ENCODE data around the gene ZFP3.
"Not testable (repeated sequence)": the region's sequence is repeated elsewhere in the genome, so short reads cannot be mapped to it uniquely, and the experiment has no call there.

The ZFP3 gene

GRCh38 chr17:5126719-5127488 lies 48.6 kb downstream of the ZFP3 start:
- TF ChIP-seq POU2F2 (IDR thresholded peaks at IDR 0.05; ENCODE audit: low read depth, low read length) (no peak), POLR2A (IDR thresholded peaks at IDR 0.05; ENCODE audit: low read depth, low read length) (no peak), PAX5 (IDR thresholded peaks at IDR 0.05; ENCODE audit: insufficient read depth, low read length, severe bottlenecking) (no peak), SPI1 (IDR thresholded peaks at IDR 0.05; ENCODE audit: low read depth, low read length) (no peak)
- DNase-seq (ENCODE audit: insufficient read length, low spot score) (no peak), FAIRE-seq (no peak)

- FAIRE-seq, result no peak
Observed at GRCh38 chr17:5127910-5128309, 49.6 kb downstream of the ZFP3 start.

GRCh38 chr17:5128387-5128786 lies 50.1 kb downstream of the ZFP3 start:
- FAIRE-seq; DNase-seq (ENCODE audit: insufficient read length, low spot score): not testable (repeated sequence)

More at GRCh38 chr17:5127910-5128309, 49.6 kb downstream of the ZFP3 start:
- TF ChIP-seq POLR2AphosphoS5 (IDR thresholded peaks at IDR 0.05; ENCODE audit: low read depth, low read length) (no peak), TAF1 (IDR thresholded peaks at IDR 0.05; ENCODE audit: low read depth, low read length) (no peak), POU2F2 (IDR thresholded peaks at IDR 0.05; ENCODE audit: low read depth, low read length) (no peak), POLR2A (IDR thresholded peaks at IDR 0.05; ENCODE audit: low read depth, low read length) (no peak), SPI1 (IDR thresholded peaks at IDR 0.05; ENCODE audit: low read depth, low read length) (no peak), PAX5 (IDR thresholded peaks at IDR 0.05; ENCODE audit: insufficient read depth, low read length, severe bottlenecking) (no peak)
- no peak for DNase-seq (ENCODE audit: insufficient read length, low spot score)

GRCh38 chr17:5128905-5129535 lies 50.8 kb downstream of the ZFP3 start:
- TF ChIP-seq TAF1 (IDR thresholded peaks at IDR 0.05; ENCODE audit: low read depth, low read length) (no peak), POLR2A (IDR thresholded peaks at IDR 0.05; ENCODE audit: low read depth, low read length) (no peak), POU2F2 (IDR thresholded peaks at IDR 0.05; ENCODE audit: low read depth, low read length) (no peak), SPI1 (IDR thresholded peaks at IDR 0.05; ENCODE audit: low read depth, low read length) (no peak), PAX5 (IDR thresholded peaks at IDR 0.05; ENCODE audit: insufficient read depth, low read length, severe bottlenecking) (no peak), POLR2AphosphoS5 (IDR thresholded peaks at IDR 0.05; ENCODE audit: low read depth, low read length) (no peak)
- DNase-seq (ENCODE audit: insufficient read length, low spot score) (no peak), FAIRE-seq (no peak)

- DNase-seq (ENCODE audit: insufficient read length, low spot score); FAIRE-seq: not testable (repeated sequence)
Observed at GRCh38 chr17:5129770-5130169, 51.5 kb downstream of the ZFP3 start.

- not testable (repeated sequence) for FAIRE-seq; DNase-seq (ENCODE audit: insufficient read length, low spot score)
Observed at GRCh38 chr17:5130261-5130660, 52.0 kb downstream of the ZFP3 start.

- DNase-seq (ENCODE audit: insufficient read length, low spot score); FAIRE-seq: not testable (repeated sequence)
Observed at GRCh38 chr17:5130687-5131086, 52.4 kb downstream of the ZFP3 start.

- no peak for FAIRE-seq
- DNase-seq (ENCODE audit: insufficient read length, low spot score), result no peak
- TF ChIP-seq POLR2A (IDR thresholded peaks at IDR 0.05; ENCODE audit: low read depth, low read length) (no peak), TAF1 (IDR thresholded peaks at IDR 0.05; ENCODE audit: low read depth, low read length) (no peak), SPI1 (IDR thresholded peaks at IDR 0.05; ENCODE audit: low read depth, low read length) (no peak), POLR2AphosphoS5 (IDR thresholded peaks at IDR 0.05; ENCODE audit: low read depth, low read length) (no peak), PAX5 (IDR thresholded peaks at IDR 0.05; ENCODE audit: insufficient read depth, low read length, severe bottlenecking) (no peak), POU2F2 (IDR thresholded peaks at IDR 0.05; ENCODE audit: low read depth, low read length) (no peak)
Observed at GRCh38 chr17:5131146-5131715, 53.0 kb downstream of the ZFP3 start.

GRCh38 chr17:5131799-5132502 lies 53.7 kb downstream of the ZFP3 start:
- DNase-seq (ENCODE audit: insufficient read length, low spot score); FAIRE-seq: not testable (repeated sequence)

- not testable (repeated sequence) for FAIRE-seq; DNase-seq (ENCODE audit: insufficient read length, low spot score)
Observed at GRCh38 chr17:5132503-5133225, 54.4 kb downstream of the ZFP3 start.

GRCh38 chr17:5133311-5133710 lies 55.0 kb downstream of the ZFP3 start:
- FAIRE-seq, result no peak
- TF ChIP-seq POLR2A (IDR thresholded peaks at IDR 0.05; ENCODE audit: low read depth, low read length) (no peak), PAX5 (IDR thresholded peaks at IDR 0.05; ENCODE audit: insufficient read depth, low read length, severe bottlenecking) (no peak), TAF1 (IDR thresholded peaks at IDR 0.05; ENCODE audit: low read depth, low read length) (no peak), POLR2AphosphoS5 (IDR thresholded peaks at IDR 0.05; ENCODE audit: low read depth, low read length) (no peak), SPI1 (IDR thresholded peaks at IDR 0.05; ENCODE audit: low read depth, low read length) (no peak), POU2F2 (IDR thresholded peaks at IDR 0.05; ENCODE audit: low read depth, low read length) (no peak)
- DNase-seq (ENCODE audit: insufficient read length, low spot score), result no peak

- not testable (repeated sequence) for DNase-seq (ENCODE audit: insufficient read length, low spot score); FAIRE-seq
Observed at GRCh38 chr17:5133961-5134360, 55.7 kb downstream of the ZFP3 start.

GRCh38 chr17:5134571-5134970 lies 56.3 kb downstream of the ZFP3 start:
- not testable (repeated sequence) for FAIRE-seq

GRCh38 chr17:5135131-5135712 lies 57.0 kb downstream of the ZFP3 start:
- DNase-seq (ENCODE audit: insufficient read length, low spot score); FAIRE-seq: not testable (repeated sequence)

More at GRCh38 chr17:5134571-5134970, 56.3 kb downstream of the ZFP3 start:
- DNase-seq (ENCODE audit: insufficient read length, low spot score), result not testable (repeated sequence)
